ENCODE data around the gene CCDC102B. TPM values are rescaled to one million over a fixed set of nuclear protein-coding genes. Genes with fewer than 3 reads are reported as not detected.
"Not testable (repeated sequence)": the region's sequence is repeated elsewhere in the genome, so short reads cannot be mapped to it uniquely, and the experiment has no call there.

The CCDC102B gene
- 22.1 and 43.3 TPM in 2 replicates for total RNA-seq
- 3.6 TPM for polyA plus RNA-seq (2012)

DNA sequence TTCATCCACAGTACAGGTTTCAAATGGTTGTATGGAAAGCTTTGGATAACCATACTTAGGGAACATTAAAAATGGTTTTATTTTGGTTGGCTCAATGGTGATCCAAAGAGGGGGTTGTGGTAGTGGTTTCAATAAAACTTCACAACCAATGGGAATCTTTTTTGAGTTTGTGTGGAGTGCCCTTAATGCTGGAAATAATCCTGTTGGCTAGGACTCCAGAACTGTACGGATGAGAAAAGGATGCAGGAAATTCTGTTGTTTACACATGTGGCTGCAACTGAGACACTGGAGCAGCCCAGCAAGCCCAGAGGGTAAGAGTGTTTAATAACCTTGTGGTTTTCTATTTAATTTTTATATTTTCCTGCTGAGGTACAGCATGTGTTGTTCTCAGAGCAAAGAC lies at the start of gene CCDC102B:
Gene CCDC102B (plus strand): TSS at position 210 of the 400 bp plus-strand sequence. CDS start 38,684 bp downstream, outside the sequence.
- DNase-seq (ENCODE audit: low read depth), result peak; percentile 84

DNA sequence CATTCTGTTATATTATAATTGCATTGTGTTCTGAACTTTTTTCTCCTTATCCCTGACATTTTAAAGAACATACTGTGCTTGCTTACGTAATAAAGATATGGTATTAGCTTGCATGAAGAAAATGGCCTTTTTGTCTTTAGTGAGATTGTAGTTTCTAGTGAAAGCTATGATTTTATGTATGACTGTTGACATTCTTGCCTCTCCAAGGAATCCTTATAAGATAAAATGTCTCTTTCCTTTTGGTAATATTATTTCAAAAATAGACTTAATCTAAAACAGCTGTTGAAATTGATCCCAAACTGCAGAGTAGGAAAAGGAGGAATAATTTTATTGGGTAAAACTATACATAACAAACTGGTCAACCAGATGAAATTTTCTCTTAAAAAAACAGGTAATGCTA lies 40.8 kb upstream of the CCDC102B start:
- DNase-seq (ENCODE audit: low read depth), result no peak

DNA sequence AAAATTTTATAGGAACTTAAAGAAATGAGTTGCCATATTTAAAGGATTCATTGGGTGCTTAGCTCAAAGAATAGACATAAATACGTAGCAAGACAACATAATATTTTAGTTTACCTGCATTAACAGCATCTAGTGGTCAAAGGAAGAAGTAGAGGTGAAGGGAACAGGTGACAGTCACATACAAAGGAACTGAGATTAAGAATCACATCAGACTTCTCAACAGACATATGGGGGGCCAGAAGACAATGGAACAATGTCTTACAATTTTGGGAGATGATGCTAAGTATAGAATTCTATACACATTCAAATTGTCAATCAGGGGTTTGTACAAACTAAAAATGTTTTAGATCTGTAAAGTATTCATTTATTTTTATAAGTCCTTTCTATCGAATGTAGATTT lies 38.6 kb upstream of the CCDC102B start:
- DNase-seq (ENCODE audit: low read depth), result no peak

DNA sequence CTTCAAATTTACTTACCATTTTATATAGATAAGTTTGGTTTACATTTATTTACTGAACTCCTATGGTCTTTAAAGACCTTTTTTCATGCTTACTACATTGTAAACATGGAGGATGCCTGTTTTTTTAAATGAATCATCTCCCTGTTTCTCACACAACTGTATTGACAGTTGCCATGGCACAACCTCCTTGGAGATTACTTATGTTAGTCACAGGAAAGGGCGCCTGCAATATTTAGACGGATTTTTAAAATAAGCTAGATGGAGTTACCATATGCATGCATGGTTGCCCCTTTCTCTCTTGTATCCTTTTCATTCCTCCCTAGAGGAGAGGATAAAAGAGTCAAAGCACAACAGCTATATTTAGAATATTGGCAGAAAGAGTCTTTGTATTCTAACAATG lies 34.8 kb upstream of the CCDC102B start:
- peak; percentile 28 for DNase-seq (ENCODE audit: low read depth)

DNA sequence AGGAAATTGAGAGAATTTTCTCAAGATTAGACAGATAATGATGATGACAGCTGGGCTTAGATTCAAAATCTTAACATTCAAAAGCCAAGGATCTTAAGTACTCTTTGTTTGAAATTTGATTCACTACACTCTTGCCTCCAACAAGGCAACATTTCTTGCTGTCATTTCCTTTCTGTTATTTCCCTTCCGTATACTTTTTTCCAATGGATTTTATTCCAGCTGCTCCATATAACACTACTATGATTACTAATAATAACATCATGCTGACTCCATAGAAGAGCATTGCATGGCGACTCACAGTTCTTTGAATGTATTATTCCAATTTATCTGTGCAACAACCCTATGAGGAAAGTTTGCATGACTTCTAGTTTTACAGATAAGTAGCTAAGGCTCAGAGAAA lies 33.9 kb upstream of the CCDC102B start:
- DNase-seq (ENCODE audit: low read depth), result peak; percentile 7

DNA sequence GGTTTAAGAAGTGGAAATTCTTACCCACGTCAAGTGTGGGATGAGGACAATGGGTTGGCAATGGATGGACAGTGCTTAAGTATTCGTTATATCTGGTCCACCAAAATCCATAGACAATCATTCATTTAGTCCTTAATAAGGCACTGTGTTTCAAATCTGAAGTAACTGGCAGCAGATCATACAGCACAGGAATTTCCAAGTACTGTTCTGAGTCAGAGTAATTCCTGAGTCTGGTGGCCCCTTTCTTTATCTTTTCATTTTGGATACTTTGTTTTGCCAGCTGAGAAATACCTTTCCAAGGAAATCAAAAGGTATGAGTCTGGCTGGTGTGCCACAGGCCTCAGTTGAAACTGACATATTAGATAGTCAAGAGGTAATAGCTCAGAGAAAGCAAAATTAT lies 31.4 kb upstream of the CCDC102B start:
- no peak for DNase-seq (ENCODE audit: low read depth)

DNA sequence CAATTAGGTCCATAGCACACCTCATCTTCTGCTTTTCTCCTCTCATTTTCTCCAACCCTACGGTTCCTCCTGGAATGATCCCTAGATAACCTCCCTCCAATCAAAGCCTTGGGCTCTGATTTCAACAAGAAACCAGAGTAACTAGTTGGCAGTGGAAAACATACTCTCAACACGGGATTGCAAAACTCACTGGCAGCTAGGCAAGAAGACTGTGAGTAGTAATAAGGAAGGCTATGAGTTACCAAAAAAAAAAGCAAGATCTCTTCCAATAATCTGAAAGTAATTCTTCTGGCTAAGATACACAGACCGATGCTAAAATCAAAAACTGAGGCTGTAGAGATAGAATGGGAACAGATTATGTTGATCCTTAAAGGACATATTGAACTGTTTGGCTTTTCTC lies 28.4 kb upstream of the CCDC102B start:
- DNase-seq (ENCODE audit: low read depth), result no peak

DNA sequence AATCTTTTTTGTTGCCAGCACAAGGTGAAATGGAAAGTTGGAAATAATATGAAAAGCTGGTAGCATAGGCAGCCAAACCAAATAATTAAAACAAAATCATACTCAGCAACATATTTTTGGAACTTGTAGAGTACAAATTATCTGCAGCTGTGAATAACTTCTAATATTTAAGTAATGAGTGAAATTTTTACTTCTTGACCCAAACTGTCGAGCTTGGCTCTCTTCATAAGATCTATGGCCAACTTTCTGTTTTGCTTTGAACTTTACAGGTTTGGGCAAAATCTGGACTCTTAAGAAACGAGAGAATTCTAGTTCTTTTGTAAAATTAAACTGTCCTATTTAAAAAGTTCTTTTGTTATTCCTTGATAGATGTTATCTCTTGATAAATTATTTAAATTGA lies 25.6 kb upstream of the CCDC102B start:
- DNase-seq (ENCODE audit: low read depth), result no peak

DNA sequence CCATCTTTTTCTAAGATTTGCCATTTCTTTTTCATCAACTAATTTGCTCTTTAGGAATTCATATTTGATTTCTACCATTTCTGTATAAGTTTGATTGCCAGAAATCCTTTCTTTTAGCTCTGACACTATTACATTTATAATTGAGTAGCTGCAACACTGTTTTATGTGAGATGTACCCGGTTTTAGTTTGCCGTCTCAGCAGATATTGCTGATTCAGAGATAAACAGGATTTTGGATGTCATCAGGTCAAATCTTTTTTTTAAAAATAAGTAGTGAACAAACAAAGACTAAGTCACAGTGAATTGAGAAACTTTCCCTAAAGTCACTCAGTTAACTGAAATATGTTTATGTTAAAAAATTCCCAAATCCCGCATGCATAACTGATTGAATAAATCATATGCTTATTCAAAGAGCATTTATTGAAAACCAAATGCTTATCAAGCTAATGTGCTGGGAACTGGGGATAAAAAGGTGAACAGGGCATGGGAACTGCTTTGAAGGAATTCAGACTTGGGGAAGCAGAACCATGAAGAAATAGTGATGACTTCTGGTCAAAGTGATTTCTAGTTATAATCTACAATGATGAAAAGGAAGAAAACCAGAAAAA lies 19.5 kb upstream of the CCDC102B start:
- DNase-seq (ENCODE audit: low read depth), result no peak

DNA sequence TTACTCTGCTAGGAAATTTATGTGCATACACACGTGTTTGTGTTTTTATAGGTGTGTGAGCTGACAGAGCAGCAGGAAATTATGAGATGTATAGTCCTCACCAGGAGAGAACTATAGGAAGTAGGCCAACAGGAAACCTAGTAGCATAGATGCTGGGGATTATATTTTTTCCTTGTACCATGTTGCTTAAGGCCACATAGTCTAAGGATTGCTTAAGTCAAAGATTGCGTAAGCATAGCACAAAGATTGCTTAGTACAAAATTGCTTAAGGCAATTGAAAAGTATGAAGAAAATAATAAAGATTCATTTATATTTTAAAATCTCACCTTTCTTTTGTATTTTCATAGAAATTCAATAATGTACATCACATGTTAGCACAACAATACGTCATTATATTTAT lies 18.7 kb upstream of the CCDC102B start:
- no peak for DNase-seq (ENCODE audit: low read depth)

DNA sequence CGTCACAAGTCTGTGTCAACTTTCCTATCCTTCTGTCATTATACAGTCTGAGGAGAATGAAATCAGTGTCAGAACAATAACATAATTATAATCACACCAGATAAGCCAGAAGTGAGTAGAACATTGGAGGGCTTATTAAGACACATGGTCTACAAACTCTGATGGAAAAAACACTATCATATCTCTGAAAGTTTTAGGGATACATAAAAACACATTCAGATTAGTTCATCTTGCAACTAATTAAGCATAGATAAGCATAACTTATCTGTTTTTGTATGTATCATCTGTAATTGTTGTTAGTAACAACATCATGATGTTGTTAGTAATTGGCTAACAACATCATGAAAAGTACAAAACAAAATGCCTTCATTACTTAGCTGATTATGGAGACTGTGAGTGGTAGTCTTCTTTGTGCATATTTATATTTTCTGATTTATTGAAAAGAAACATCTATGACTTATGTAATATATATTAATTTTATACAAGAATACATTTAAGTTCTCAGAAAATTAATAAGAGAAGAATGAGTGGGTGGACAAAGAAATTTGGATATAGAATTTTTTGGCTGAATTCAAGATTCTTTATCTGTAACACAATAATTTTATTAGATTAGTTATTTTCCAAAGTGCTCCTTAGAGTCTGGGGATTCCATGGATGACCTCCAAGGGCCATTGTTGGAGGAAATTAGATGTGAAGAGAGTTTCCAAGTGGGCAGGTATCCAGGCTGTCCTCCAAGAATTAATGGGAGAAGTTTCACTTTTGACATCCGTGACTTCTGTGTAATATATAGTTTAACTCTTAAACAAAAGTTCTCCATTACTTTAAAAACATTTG lies 16.9 kb upstream of the CCDC102B start:
- DNase-seq (ENCODE audit: low read depth), result no peak

DNA sequence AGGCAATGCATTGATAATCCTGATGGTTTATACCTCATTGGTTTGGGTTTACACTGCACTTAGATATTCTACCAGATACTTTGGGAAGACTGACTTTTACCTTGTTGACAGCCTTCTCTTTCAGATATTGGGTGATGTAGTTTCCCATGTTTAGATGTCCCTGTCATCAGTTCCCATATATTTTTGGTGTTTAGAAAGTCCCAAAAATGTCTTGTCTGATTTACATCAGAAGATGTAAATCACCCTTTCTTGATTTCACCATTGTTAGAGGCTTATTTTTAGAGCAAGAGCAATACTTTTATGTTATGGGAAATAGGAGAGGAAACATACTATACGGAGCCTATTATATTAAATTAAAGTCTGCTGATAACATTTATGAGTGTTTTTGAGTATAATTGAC lies 14.4 kb upstream of the CCDC102B start:
- no peak for DNase-seq (ENCODE audit: low read depth)

DNA sequence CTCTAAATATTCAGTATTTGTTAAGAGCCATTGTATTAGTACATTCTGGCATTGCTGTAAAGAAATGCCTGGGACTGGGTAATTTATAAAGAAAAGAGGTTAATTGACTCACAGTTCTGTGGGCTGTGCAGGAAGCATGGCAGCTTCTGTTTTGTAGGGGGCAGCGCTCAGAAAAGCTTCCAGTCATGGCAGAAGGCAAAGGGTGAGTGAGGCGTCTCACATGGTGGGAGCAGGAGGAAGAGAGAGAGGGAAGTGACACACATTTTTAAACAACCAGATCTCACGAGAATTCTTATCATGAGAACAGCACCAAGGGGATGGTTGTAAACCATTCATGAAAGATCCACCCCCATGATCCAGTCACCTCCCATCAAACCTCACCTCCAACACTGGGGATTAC lies 13.8 kb upstream of the CCDC102B start:
- no peak for DNase-seq (ENCODE audit: low read depth)

DNA sequence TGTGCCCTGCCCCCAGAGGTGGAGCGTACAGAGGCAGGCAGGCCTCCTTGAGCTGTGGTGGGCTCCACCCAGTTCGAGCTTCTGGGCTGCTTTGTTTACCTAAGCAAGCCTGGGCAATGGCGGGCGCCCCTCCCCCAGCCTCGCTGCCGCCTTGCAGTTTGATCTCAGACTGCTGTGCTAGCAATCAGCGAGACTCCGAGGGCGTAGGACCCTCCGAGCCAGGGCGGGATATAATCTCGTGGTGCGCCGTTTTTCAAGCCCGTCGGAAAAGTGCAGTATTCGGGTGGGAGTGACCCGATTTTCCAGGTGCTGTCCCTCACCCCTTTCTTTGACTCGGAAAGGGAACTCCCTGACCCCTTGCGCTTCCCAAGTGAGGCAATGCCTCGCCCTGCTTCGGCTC lies 7.6 kb upstream of the CCDC102B start:
- DNase-seq (ENCODE audit: low read depth), result not testable (repeated sequence)

DNA sequence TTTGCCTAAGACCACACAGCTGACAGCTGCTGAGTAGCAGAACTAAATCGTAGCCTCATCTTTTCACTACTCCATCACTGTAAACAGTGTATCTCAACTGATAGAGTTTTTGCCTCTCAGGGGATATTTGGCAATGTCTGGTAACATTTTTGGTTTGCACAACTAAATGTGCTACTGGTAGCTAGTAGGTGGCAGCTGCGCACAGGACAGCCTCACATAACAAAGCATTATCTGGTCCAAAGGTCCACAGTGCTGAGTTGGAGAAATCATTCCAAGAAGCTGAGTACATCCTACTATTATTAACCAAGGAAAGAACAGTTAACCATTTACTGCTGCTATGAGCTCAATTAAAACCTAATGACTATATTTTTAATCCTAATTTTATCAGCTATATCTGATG lies 6.1 kb upstream of the CCDC102B start:
- DNase-seq (ENCODE audit: low read depth), result peak; percentile 30

DNA sequence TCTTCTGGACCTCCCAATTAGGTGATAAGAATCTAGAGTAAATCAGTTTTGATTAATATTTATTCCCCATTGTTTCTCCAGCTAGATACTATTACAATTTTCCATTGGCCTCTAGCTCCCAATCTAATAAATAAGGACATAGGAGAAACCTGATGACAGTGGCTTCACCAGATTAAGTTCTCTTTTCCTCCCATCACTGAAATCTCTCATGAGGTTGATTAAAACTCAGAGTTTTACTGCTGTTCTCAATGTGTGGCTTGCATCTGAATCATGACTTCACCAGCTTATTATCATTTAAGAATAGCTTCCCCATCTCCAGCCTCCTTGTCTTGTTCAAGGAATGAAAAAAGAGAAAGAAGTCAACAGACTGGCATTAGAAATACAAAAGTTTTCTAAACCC lies 3.9 kb upstream of the CCDC102B start:
- no peak for DNase-seq (ENCODE audit: low read depth)

DNA sequence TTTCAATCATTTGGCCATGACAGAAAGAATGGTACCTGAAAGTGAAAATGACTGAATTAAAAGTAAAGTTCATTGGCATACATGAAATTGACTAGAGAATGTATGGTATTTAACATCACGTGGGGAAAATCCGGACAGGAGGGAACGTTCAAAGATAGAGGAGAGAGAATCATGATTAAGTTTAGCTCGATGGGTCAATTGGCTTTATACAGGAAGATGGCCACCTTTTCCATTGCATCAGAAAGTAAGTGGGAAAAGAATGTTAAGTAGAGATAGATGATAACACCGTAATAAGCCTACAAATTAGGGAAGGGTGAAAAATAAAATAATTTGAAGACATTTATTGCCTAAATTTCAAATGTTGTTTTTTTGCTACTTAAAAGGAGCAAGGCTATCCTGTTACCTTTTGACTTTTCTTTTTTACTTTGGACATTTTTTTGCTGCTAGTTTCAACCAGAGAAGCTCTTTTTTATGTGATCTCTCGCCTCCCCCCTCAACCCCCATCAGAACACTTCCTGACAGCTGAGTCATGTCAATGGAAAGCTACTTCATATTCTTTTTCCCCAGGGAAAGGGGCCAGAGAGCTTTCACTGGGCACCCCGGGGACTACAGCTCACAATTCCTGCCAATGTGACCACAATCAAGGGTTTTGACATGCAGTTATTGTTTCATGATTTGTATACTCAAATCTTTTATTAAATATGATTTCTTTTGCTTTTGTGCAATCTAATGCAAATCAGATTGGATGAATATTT lies 767 bp upstream of the CCDC102B start:
- peak; percentile 84 for DNase-seq (ENCODE audit: low read depth)

DNA sequence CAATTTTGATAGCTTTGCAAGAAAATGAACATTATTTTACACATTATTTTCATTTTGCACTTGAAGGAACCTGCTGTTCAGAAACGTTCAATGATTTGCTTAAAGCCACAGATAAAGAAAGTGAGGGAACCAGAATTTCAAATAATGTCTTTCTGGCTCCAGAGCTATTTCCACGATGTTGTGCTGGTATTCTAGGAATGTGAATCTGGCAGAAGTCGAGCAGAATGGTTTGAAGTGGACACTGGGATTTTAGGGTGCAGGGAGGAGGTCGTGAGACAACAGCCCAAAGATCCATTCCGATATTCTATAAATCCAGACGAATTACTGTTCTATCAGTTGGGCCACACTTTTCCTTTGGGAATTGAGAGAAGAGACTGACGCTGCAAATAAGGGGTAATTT lies 2.2 kb downstream of the CCDC102B start:
- DNase-seq (ENCODE audit: low read depth), result peak; percentile 23

DNA sequence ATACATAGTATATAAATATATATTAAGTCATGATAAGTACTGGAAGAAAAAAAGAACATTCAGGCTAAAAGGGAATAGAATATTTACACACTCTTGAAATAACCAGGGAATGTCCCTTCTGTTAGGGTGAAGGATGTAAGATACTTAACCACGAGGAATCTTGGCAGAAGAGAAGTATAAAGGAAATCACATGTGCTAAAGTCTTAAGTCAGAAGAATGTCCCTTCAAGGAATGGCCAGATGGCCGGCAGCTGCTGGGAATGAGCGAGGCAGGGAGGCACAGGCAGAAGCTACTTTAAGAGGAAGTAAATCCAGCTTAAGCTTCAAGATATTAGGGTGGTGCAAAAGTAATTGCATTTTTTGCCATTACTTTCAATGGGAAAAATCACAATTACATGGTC lies 5.5 kb downstream of the CCDC102B start:
- peak; percentile 91 for DNase-seq (ENCODE audit: low read depth)

DNA sequence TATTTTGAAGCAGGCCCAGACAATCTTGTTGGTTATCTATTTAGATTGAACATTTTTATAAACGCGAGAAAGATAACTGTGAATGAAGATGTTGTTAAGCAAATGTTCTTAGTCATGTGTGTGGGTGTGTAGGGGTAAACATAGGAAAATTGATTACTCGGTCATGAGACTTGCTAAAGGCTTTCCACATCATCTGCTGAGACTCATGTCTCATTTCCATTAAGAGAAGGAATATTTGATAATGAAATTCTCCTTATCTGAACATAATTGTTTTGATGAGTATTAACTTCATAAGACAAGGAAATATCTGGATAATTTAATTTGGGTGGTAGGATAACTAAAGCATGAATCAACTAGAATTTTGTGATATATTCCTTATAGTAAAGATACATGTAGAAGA lies 19.7 kb downstream of the CCDC102B start:
- no peak for DNase-seq (ENCODE audit: low read depth)

DNA sequence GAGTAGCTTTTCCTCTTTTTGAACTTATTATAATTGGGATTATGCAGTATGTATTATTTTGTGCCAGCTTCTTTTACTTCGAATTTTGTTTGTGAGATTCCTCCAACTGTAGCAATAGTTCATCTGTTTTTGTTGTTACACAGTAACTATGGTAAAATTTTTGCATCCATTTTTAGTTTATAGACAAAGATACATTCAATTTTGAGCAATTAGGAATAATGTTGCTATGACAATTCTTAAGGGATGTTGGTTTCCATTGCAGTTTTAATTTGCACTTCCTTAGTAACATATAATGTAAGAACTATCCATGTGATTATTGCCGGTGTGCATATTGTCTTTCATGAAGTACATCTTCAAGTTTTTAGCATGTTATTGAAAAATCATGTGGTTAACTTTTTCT lies 20.7 kb downstream of the CCDC102B start:
- DNase-seq (ENCODE audit: low read depth), result no peak

DNA sequence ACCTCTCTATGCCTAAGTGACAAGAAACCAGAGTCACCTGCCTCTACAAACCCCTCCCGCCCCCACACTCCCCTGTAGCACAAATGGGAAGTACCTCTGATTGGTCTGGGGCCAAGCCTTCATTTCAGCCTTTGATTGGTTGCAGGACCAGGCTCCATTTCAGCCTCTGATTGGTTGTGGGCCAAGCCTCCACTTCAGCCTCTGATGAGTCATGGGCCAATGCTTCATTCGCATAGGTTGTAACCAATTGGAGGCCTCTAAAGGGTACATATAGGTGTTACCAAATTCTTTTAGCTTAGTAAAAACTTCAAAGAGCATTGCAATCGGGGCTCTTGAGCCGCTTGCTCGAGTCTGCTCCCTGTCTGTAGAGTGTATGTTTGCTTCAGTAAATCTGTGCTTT lies 25.0 kb downstream of the CCDC102B start:
- no peak for DNase-seq (ENCODE audit: low read depth)

All from myocyte (in vitro differentiated cells).